GM18499 (cell line): Measurements from ENCODE around the gene TOR2A.

Experiments
- ATAC-seq: cut with Tn5 transposase; IDR thresholded peaks from one replicate; pipeline ENCODE4 v1.9.1; 2021; ENCODE audit warnings: moderate number of reproducible peaks; ENCODE audit not compliant: insufficient read depth, unreplicated experiment

TOR2A gene

DNA sequence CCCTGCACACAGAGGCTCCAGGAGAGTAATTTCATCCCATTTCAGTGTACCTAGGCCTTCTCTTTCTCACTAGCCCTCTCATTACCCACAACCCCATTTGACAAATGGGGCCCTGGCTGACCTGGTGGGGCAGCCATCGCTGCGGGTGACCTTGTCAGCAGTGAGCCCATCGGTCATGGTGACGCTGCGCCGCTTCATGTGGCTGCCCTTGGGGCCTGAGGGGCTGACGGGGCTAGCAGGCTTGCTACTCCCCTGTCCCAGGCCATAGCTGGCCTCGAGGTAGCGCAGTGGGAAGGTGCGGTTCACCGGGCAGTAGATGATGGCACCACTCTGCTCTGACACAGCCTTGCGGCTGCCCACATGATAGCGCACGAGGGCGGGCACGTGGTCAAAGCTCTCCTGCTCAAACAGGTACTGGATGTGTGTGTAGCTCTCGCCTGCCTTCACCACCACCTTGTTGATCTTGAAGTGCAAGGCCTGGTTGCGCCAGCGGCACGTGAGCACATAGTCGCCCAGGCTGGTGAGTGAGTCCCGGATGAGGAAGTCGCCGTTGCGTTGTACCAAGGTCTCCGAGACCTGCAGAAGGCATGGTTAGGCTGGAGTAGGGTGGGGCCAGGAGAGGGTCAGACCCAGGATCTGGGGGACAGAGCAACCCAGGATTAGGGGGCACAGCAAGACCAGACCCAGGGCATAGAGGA, 14.1 kb upstream of the TOR2A start:
- no peak for ATAC-seq

DNA sequence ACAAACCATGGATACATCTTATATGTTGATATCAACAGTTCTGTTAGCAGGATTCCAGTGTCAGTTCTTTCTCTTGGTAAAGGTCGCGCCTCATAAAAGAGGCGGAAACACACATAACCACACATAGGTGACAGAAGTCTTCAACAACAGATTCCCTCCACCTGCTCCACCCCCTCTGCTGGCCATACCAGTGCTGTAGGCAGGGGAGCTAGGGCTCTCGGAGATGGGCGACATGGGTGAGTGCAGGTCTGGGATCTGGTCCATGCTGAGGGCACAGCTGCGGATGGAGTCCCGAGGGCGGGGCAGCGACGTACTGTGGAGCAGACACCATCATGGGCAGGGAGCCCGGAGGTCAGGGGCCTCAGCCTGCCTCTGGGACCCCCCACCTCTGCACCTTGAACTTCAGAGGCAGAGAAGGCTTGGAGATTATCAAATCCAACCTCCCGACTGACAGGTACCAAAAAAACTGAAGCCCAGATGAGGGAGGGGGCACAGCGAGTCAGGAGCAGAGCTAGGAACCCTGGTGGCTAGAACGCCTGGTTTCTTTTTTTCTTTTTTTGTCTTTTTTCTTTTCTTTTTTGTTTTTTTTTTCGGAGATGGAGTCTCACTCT, 12.0 kb upstream of the TOR2A start:
- ATAC-seq = no peak

DNA sequence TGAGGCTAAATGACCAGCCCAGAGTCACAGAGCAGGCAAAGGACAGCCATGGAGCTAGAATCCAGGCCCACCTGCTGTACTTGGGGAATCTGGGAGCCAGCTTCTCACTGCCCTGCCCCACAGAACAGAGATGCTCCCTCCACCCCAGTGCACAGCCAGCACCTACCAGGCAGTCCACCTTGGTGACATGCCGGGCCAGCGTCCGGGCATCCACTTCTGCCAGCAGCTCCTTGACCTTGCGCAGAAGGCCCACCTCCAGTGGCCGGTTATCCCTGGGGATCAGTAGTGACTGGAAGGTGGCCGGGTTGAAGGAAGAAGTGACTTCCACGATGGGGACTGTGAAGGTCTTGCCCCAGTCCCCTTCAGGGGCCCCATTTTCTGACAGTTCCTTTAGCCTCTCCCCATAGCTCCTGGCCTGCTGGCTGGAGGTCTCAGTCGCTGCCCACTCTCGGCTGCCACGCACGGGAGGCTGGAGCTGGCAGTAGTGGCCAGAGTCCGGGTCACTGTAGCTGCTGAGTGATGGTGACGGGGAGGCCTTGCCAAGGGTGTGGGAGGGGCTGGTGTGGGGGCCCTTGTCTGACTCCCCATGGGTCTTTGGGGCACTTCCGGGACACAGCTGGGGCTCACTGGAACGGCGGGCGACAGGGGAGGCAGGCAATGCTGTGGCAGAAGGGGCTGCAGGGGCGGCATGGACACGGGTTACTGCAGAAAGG, 9.5 kb upstream of the TOR2A start:
- ATAC-seq = no peak

DNA sequence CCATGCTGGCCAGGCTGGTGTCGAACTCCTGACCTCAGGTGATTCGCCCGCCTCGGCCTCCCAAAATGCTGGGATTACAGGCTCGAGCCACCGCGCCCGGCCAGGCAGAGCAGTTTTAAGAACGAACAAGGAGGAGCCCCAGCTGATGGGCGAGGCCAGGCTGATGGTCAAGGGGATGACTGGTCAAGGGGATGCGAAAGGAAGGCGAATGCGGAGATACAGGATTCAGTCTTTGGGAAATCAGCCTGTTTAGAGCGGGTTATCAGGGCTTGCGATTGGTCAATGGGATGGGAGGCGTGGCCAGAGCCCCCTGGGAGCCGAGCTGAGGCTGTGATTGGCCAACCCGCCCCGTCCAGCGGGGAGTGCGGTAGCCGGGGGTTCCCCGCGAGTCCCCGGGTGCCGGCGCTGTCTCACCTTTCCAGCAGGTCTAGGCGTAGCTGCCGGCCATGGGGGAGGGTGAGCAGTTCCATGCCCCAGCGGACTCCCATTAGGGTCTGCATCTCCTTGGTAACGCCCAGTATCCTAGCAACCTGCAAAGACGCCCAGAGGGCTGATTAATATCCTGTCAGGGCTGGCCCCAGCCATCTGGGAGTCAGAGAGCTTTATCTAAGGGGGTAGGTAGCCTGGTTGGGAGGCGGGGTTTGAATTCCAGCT, 7.5 kb upstream of the TOR2A start:
- no peak for ATAC-seq

DNA sequence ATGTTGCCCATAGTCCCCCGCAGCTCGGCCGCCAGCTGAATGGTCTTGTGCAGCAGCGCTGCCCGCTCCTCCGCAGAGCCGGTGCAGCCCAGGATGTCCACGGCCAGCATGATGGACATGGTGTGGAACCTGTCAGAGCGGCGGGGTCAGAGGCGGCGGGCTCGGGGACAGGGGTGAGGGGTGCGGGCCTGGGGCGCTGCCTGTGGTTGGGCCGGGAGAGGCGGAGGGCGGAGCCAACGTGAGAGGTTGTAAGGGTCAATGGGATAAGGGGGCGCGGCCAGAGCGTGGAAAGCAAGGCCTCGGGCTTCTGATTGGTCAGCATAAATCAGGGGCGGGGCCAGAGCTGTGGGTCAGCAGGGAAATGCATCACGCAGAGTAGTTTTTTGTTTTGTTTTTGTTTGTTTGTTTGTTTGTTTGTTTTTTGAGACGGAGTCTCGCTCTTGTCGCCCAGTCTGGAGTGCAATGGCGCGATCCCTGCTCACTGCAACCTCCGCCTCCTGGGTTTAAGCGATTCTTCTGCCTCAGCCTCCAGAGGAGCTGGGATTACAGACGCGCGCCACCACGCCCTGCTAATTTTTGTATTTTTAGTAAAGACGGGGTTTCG, 6.8 kb upstream of the TOR2A start:
- ATAC-seq = no peak

DNA sequence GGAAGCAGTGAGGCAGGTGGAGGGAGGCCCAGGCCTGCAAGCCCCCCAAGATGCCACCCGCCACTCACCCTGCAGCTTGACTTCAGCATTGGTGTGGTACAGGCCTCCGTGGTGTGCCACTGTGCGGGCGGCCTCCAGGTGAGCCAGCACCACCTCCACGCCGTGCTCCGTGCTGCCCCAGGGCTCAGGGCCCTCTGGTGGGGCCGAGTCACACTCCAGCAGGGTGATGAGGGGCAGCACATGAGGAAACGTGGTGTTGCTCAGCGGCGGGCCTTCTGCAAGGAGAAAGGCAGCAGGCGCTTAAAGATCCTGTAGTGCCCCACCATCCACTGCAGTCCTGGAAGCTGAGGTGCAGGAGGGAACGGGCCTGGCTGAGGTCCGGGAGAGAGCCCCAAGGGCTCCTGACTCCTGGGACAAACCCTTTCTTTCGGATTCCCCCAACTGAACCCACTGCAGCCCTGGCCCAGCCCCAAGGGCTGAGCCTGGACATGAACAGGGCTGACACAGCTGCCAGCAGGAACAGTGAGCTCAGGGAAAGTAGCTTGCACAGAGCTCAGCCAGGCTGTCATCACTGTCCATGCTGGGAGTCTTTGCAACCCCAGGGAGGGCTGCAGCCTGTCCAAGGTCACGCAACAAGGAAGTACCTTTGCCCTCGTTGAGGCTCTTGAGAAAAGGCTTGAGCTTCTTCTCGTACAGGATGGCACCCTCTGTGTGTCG, 4.7 kb upstream of the TOR2A start:
- no peak for ATAC-seq

DNA sequence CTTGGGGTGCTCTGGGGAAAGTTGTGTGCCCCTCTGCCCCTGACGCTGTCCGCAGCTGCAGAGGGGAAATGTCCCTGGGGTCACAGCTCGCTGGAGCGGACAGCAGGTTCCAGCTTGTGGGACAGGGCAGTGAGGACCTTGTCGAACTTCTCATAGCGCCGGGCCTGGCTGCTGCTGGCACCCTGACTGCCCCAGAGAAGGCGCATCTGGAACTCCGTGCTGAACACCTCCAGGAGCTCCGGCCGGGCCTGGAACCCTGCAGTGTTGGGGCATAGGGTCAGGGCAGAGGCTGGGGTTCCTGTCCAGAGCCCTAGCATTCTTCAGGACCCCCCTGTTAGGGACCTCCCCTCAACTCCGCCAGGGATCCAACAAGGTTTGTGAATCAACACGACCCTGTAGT, 3.6 kb upstream of the TOR2A start:
- ATAC-seq = no peak

DNA sequence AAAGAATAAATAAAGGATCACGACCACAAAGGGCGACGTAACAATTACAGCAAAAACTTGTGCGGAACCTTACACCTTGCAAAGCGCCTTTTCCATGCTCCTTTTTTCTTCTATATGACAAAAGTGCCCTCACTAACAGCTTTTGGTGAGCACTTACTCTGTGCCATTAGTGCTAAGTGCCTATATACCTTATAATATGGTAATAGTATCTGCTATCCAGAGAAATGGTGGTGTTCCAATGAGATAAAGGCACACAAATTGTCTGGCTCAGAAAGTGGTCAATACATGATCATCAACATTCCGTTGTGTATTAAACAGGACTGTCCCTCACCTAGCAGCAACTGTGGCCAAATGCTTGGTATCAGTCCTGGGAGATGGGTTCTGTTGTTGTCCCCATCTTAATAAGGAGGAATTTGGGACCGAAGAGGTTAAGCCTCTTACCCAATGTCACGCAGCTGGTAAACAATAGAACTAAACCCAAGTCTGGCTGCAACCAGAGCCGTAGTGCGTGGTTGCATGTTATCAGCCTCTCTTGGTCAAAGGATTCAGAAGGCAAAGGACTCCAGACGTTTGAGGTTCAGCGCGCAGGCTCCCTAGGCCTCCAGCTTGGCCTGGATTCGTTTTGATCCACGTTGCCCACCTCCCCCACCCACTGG, 564 bp upstream of the TOR2A start:
- ATAC-seq = no peak

DNA sequence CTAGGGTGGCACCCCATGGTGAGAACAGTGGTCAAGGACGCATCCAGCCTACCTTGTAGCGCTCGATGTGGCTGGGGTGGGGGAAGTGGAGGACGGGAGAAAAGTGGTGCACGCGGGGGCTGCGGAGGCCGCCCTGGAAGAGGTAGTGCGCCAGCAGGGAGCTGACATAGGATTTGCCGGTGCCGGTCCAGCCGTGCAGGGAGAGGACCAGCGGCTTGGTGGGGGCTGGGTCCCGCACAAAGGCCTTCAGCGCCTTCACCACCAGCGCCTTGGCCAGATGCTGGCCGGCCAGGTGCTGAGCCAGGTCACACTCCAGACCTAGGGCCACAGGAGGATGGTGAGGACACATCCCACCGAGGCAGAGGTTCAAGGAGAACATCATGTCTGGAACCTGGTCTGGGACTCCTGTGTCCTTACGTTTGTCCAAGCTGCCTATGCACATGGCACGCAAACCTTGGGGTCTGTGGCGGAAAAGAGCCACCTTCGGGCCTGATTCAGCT, 797 bp downstream of the TOR2A start:
- no peak for ATAC-seq

DNA sequence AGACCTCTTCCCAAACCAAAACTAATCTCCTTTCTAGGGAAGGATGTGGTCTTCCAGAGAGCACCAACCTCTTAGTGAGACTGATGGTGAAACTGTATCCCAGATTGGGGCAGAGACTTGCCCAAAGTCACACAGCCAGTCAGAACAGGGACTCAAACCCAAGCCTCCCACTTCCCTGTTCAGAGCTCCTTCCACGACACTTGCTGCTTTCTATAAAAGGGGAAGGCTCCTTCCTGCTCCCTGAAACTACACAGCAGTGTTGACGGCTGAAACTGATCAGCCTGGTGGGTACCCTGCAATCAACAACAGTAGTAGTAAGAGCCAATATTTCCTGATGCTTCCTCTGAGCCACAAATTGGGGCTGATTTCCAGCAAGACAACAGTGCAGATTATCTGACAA, 1.5 kb downstream of the TOR2A start:
- no peak for ATAC-seq

DNA sequence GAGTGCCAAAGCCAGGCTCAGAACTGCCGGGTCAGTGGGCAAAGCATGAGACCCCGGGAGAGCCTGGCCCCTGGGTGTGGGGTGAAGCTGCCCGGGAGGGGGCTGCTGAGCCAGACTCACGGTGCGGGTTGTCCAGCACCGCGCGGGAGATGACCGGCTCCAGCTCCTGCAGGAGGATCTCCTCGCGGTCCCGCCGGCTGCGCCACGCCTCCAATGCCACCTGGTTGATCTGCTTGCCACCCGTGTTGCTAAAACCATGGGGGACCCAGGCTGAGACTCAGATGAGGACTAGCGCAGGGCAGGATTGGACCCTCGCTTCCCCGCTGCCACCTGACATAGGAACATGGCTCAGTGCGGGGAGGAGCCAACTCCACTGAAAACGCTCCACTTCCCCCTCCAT, 2.6 kb downstream of the TOR2A start:
- no peak for ATAC-seq

DNA sequence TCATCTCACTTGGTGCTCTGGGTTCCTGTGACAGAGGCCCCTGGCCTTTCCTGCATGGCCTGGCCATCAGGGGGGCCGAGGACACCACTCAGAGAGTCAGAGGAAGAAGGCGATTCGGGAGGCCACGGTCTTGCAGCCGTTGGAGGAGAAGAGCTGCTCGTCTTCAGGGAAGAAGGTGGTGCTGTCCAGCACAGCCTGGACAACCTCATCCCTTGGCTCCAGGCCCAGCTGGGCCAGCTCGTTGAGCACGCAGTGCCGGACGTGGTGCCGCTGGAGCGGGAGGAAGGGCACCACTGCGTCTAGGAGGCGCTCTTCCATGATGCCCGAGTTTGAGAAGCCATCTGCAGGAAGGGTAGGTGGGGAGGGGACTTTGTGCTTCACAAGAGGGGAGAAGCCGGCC, 3.2 kb downstream of the TOR2A start:
- no peak for ATAC-seq

DNA sequence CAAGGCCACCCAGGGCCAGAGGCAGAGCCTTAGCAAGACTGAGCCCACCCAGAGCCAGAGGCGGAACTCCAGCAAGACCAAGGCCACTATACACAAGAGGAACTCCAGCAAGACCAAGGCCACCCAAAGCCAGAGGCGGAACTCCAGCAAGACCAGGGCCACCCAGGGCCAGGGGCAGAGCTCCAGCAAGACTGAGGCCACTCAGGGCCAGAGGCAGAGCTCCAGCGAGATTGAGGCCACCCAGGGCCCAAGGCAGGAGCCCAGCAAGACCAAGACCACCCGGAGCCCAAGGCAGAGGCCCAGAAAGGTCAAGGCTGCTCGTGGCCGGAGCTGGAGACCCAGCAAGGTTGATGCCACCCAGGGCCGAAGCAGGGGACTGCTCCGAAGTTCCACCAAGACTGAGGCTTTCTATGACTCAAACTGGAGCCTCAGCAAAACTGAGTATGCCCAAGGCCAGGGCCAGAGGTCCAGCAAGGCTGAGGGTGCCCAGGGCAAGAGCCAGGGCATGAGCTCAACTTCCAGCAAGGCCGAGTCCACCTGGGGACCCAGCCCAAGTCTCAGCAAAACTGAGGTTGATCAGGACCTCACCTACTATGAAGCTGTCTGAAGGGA, 4.2 kb downstream of the TOR2A start:
- no peak for ATAC-seq

DNA sequence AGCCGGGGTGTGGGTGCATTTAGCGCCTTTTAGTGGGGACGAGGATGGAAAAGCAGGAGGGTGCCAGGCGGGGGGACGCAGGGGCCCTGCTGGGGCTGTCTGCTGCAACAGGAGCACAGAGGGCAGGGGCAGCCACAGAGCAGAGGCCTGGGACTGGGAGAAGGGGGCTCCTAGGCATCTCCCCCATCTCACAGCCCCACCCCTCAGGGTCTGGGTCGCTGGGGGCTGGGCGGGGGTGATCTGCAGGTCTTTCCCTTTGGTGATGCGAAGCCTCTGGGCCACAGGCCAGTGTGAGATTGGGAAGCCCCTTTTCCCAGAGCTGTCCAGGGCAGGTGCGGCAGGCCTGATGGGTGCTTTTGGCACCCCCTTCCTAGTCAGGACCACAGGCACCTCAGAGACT, 4.8 kb downstream of the TOR2A start:
- ATAC-seq = no peak

DNA sequence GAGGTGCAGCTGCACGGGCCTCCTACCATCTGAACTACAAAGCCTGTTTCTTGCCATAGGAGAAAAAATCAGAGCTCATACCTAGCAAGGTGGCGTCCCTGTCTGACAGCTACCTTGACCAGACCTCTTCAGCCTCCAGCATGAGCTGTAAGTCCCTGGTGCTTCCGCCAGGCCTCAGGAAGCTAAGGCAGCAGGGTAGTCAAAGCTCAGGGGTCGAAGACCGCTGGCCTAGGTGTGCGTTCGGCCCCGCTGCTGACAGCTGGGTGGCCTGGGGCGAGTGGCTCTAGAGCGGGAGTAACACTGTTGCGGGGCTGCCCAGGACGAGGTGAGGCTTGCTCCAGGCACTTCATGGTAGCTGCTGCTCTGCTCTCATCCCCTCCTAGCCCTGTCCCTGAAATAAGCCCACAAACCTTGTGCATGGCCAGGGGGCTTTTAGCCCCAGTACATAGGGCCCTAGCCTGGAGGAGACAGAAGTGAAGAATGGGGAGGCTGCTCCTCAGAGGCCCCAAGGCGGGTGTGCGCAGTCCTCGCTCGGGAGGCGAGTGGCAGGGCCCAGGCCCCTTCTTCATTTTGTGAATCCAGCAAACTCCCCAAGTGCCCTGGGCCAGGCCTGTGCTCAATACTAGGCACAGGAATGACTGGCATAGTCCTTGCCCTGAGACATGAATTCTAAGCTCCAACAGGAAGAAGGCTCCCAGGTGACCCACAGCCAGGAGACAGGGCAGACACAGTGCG, 5.4 kb downstream of the TOR2A start:
- no peak for ATAC-seq

DNA sequence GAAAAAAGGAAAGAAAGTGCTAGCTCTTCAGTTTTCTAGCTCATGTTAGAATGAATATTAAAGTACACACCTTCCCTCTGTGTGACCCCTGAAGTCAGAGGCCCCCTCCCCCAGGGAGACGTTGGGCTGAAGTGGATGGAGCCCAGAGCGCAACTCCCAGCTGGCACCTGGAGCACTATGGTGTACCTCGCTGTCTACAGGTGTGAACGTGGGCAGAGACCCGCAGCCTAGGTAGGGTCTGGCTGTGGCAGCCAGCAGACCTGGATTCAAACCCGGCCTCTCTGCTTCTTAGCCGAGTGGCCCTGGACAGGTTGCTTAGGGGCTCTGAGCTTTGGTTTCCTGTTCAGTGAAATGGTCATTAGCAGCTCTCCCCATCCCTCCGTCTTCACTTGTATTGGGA, 6.3 kb downstream of the TOR2A start:
- ATAC-seq = no peak

DNA sequence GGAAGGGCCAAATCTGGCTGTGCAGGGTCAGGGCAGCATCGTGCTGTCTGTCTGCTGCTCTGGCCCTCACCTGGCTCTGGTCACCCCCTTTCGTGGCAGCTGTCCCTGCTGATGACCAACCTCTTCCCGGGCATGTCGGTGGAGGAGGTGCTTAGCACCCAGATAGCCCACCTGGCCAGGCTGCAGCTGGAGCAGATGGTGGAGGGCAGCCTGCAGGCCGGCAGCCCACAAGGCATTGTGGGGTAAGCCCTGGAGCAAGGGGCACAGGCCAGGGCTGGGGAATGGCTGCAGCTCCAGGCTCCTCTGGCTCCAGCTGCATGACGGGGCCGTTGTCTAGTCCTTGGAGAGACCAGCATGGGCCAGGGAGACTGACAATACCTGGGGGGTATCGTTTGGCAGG, 8.2 kb downstream of the TOR2A start:
- no peak for ATAC-seq

DNA sequence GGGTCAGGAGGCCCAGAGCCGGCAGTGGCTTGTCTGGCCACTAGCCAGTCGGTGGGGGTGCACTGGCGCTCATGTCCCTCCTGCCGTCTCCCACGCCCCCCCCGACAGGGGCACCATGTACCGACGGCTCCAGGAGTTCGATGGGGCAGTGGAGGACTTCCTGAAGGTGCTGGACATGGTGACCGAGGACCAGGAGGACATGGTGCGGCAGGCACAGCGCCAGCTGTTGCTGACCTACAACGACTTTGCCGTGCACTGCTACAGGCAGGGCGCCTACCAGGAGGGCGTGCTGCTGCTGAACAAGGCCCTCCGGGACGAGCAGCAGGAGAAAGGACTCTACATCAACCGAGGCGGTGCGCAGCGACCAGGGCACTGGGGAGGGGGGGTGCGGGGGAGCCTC, 11.1 kb downstream of the TOR2A start:
- no peak for ATAC-seq

DNA sequence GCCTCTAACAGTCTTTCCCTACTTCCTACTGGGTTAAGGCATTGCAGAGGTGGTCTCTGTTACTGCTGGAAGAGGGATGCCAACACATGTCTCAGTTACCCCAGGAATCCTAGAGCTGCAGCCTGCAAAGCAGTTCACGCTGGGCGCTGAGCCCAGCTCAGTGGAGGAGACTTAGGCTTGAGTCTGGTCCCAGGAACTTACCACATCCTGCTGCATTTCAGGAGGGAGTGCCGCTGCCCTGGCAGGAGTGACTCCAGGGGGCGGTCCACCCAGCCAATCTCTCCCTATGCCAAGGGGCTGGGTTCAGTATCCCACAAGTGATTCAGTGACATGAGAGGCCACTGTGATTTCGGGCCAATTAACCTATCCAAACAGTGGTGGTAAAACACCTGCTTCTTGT, 11.7 kb downstream of the TOR2A start:
- ATAC-seq = no peak
